Tibial nerve (tissue), 4 donors: ENCODE measurements around the gene NIPAL4. TPM values are rescaled to one million over a fixed set of nuclear protein-coding genes. Genes with fewer than 3 reads are reported as not detected.
A peak's percentile ranks its signal among the peaks of the same experiment; 100 is the strongest.

Experiments
- DNase-seq, 2 donors: peaks; one replicate each; pipeline ENCODE4 v3.0.0-alpha.2; 2019; ENCODE audit warnings: low spot score in 2 of 2
- H3K27ac ChIP-seq, 4 donors: fragments of 200-600 bp; sonication (generic) in 3 of 4; one replicate each; pipeline ENCODE4 v1.5.1; 2017 to 2019; ENCODE audit warnings: mild to moderate bottlenecking in 1 of 4
- H3K27me3 ChIP-seq, 2 donors: fragments of 200-600 bp; sonication (generic) in 1 of 2; one replicate each; pipeline versions ENCODE4 v1.5.1 to v1.6.0; 2017 to 2019
- H3K36me3 ChIP-seq, 3 donors: fragments of 200-600 bp; sonication (generic); one replicate each; pipeline ENCODE4 v1.5.1; 2018 to 2019
- H3K4me1 ChIP-seq, 4 donors: fragments of 200-600 bp; sonication (generic) in 3 of 4; one replicate each; pipeline ENCODE4 v1.5.1; 2017 to 2019
- H3K4me3 ChIP-seq, 4 donors: fragments of 200-600 bp; sonication (generic) in 3 of 4; one replicate each; pipeline ENCODE4 v1.5.1; 2017 to 2019; ENCODE audit warnings: mild to moderate bottlenecking in 1 of 4, moderate library complexity in 1 of 4
- H3K9me3 ChIP-seq, 4 donors: fragments of 200-600 bp; sonication (generic) in 3 of 4; one replicate each; pipeline ENCODE4 v1.5.1; 2017 to 2019
- CTCF ChIP-seq, 5 experiments: fragments of 200-600 bp in 3 of 5; fragments of 450-650 bp in 2 of 5; sonication (generic) in 3 of 5; IDR thresholded peaks; one replicate each; pipeline ENCODE4 v1.5.1; 2016 to 2019; ENCODE audit warnings: antibody characterized with exemption in 5 of 5, mild to moderate bottlenecking in 3 of 5, moderate library complexity in 2 of 5
- EP300 ChIP-seq, 2 donors: sonication (generic); formaldehyde crosslinking; IDR thresholded peaks; one replicate each; pipeline ENCODE4 v1.6.1; 2017; ENCODE audit warnings: antibody characterized with exemption in 2 of 2, mild to moderate bottlenecking in 1 of 2
- POLR2A ChIP-seq, 2 donors: fragments of 450-650 bp; IDR thresholded peaks; one replicate each; pipeline ENCODE4 v1.6.1; 2017; ENCODE audit warnings: antibody characterized with exemption in 2 of 2, mild to moderate bottlenecking in 2 of 2, moderate library complexity in 2 of 2
- WGBS, 2 donors: methylation state at CpG; one replicate each; pipeline ENCODE4 v1.1.5; 2018; 5-methylcytosine and 5-hydroxymethylcytosine counted together
- total RNA-seq, 4 donors: library from RNA; depleted of rRNA; stranded (reverse); fragments of >200 nt; gene quantifications; one replicate each; pipeline ENCODE4 v1.1.0, GENCODE V29; 2016

NIPAL4 gene
- total RNA-seq, 4 donors from 2014 or later, result 0.84 to 5.7 (median 2.4) TPM; not detected in 1

GRCh38 chr5:157511651-157512644, 51.9 kb downstream of the NIPAL4 start:
- DNase-seq, result peak; percentile 92 to 97
- 10 to 14% methylated on average over 9 of the region's 9 CpGs for WGBS, 2 donors
- Histone ChIP-seq H3K9me3 (no peaks in the 10 kb centered on the region), H3K4me1 (peaks cover 0 to 75% (median 22%) of the 10 kb centered on the region in 4 donors), H3K4me3 (no peak overlapping the region), H3K36me3 (peaks cover 0 to 11% (median 0%) of the 10 kb centered on the region in 3 donors), H3K27ac (peak overlapping the region; percentile 52 to 73 (median 65)), H3K27me3 (no peaks in the 10 kb centered on the region)
- TF ChIP-seq EP300 (IDR thresholded peaks at IDR 0.05), result peak; percentile 32 to 80
- TF ChIP-seq CTCF (IDR thresholded peaks at IDR 0.05), result no peak
- TF ChIP-seq POLR2A (IDR thresholded peaks at IDR 0.05), result no peak

- Histone ChIP-seq H3K4me1 (peaks cover 0 to 69% (median 24%) of the 10 kb centered on the region in 4 donors), H3K27ac (peak overlapping the region in 1 of 4 donors; percentile 65), H3K36me3 (peaks cover 0 to 4% (median 0%) of the 10 kb centered on the region in 3 donors), H3K27me3 (no peaks in the 10 kb centered on the region), H3K9me3 (no peaks in the 10 kb centered on the region), H3K4me3 (no peak overlapping the region)
- DNase-seq, result no peak
- 85 to 90% methylated on average over 8 of the region's 8 CpGs for WGBS, 2 donors
- no peak for TF ChIP-seq CTCF (IDR thresholded peaks at IDR 0.05)
- no peak for TF ChIP-seq POLR2A (IDR thresholded peaks at IDR 0.05)
- no peak for TF ChIP-seq EP300 (IDR thresholded peaks at IDR 0.05)
Observed at GRCh38 chr5:157513182-157513581, 53.2 kb downstream of the NIPAL4 start.

GRCh38 chr5:157514974-157515373, 55.0 kb downstream of the NIPAL4 start:
- H3K27ac ChIP-seq, result peak overlapping the region in 1 of 4 donors; percentile 75
- 91 to 98% methylated on average over 2 of the region's 2 CpGs for WGBS, 2 donors

GRCh38 chr5:157516006-157516405, 56.0 kb downstream of the NIPAL4 start:
- no peak for TF ChIP-seq POLR2A (IDR thresholded peaks at IDR 0.05)
- no peak for TF ChIP-seq CTCF (IDR thresholded peaks at IDR 0.05)
- no peak for DNase-seq
- Histone ChIP-seq H3K27ac (peak overlapping the region in 2 of 4 donors; percentile 25 to 75), H3K27me3 (no peaks in the 10 kb centered on the region), H3K4me3 (no peak overlapping the region), H3K9me3 (no peaks in the 10 kb centered on the region), H3K36me3 (peaks cover 0 to 22% (median 0%) of the 10 kb centered on the region in 3 donors), H3K4me1 (peaks cover 0 to 63% (median 21%) of the 10 kb centered on the region in 4 donors)
- WGBS, 2 donors, result 77 to 83% methylated on average over 3 of the region's 3 CpGs

More at GRCh38 chr5:157514974-157515373, 55.0 kb downstream of the NIPAL4 start:
- Histone ChIP-seq H3K9me3 (no peaks in the 10 kb centered on the region), H3K27me3 (no peaks in the 10 kb centered on the region), H3K4me1 (peaks cover 0 to 69% (median 24%) of the 10 kb centered on the region in 4 donors), H3K36me3 (peaks cover 0 to 21% (median 0%) of the 10 kb centered on the region in 3 donors), H3K4me3 (no peak overlapping the region)
- TF ChIP-seq EP300 (IDR thresholded peaks at IDR 0.05) (no peak), POLR2A (IDR thresholded peaks at IDR 0.05) (no peak), CTCF (IDR thresholded peaks at IDR 0.05) (no peak)
- no peak for DNase-seq
